ENCODE data around the gene SLC26A9.

Gene SLC26A9

GRCh38 chr1:205943245-205943644 is at the start of gene SLC26A9:
TSS of gene SLC26A9 (minus strand) at chr1:205943456. CDS start at chr1:205935820, 7,636 bp downstream.
- no peak for DNase-seq (ENCODE audit: low spot score)

DNA sequence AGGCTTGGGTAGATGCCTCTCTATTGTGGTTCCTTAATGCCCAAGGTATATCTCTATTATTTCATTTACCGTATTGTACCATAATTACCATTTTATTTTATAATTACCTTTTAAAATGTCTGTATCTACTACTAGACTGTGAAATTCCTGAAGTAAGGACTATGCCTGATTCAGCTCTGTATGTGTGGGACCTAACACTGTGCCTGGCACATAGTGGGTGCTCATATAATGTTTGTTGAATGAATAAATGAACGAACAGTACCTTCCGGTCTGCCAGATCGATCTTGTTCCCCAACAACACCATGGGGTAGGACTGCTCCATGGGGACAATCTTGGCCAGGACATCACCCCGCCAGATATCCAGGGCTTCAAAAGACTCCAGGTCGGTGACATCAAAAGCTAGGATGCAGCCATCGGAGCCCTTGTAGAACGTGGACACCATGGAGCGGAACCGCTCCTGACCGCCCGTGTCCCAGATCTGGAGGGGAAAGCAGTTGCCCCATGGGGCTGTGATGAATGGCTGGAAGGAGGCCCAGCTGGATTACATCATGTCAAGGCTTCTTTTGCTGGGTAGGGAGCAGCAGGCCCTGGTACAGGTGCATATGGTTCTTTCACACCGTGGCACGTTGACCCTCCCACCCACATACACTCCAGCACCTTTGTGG is 49.1 kb upstream of the SLC26A9 start:
- DNase-seq (ENCODE audit: low spot score) = no peak

- no peak for DNase-seq (ENCODE audit: low spot score)
Measured at GRCh38 chr1:205991237-205991636, 48.0 kb upstream of the SLC26A9 start.

GRCh38 chr1:205990226-205990625 is 47.0 kb upstream of the SLC26A9 start:
- DNase-seq (ENCODE audit: low spot score) = no peak

- DNase-seq (ENCODE audit: low spot score) = no peak
Measured at GRCh38 chr1:205989786-205990185, 46.5 kb upstream of the SLC26A9 start.

- no peak for DNase-seq (ENCODE audit: low spot score)
Measured at GRCh38 chr1:205988585-205988995, 45.3 kb upstream of the SLC26A9 start.

DNA sequence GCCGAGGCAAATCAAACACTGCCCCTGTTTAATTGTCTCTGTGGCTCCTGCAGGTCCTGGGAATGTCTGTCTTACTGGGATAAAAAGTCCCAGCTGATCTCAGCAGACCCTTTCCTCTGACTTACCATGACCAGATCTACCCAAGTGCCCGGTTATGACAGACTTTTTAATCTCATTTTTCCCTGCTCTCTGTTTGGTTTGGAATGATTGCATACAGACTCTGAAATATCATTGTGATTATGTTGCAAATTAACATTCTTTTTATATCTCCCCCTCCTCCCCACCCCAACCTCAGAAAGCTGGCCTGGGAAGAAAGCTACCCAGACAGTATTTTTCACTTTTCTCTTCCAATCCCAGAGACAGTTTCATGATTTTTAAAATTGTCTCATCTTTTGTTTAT is 43.6 kb upstream of the SLC26A9 start:
- DNase-seq (ENCODE audit: low spot score) = no peak

DNA sequence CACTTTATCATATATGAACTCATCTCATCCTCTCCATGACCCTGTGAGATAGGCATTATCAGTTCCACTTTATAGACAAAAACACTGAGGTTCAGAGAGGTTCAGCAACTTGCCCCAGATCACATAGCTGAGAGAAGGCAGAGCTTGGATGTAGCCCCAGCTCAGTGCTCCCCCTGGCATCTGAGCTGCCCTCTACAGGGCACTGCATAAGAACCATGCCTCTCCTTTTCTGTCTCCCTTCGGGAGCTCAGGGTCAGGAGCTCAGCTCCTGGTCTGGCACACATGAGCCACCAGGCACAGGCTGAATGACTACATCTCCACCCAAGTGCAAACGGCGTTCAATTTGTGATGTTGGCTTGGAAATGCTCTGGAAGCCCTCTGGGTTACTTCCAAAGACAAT is 43.0 kb upstream of the SLC26A9 start:
- no peak for DNase-seq (ENCODE audit: low spot score)

- DNase-seq (ENCODE audit: low spot score) = no peak
Measured at GRCh38 chr1:205985330-205986005, 42.2 kb upstream of the SLC26A9 start.

DNA sequence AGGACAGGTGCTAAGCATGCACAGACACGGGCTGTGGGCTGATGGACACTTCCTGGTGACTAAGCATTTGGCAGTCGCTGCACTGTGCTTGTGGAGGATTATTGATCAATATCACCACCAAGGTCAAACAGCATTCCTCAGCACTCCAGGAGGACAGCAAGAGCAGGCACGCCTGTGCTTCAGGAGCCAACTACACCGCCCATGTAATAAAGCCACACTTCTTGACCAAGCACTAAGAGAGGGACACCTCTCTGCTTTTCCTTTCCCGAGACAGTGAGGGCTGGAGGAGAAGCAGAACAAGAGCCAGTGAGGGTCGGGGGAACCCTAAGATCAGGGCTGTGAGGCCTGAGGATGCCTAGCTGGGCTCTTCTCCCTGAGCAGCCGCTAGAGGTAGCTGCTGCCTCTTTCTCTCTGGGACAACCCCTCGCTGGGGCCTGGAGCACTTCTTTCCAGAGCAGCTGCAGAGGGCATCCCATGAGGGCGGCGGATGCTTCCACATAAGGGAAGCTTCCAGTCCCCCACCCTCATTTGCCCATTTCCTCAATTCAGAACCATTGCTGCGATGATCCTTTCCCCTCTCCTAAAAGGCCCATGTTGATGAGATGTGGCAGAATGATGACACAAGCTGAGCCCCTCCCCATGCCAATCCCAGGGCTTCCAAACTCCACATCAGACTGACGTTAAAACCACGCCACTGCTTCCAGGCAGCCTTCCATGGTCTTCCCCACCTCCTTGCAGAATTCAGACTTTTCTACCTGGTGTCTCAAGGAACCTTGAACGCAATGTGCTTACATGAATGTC is 40.9 kb upstream of the SLC26A9 start:
- DNase-seq (ENCODE audit: low spot score) = peak; percentile 72

DNA sequence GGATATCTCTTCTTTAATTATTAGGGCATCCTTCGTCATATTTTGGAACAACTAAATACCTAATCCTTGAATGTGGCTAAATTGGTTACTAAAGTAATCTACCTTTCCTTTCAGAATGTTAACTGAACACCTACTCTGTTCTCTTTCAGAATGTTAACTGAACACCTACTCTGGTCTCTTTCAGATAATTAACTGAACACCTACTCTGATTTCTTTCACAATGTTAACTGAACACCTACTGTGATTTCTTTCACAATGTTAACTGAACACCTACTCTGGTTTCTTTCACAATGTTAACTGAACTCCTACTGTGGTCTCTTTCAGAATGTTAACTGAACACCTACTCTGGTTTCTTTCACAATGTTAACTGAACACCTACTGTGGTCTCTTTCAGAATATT is 38.0 kb upstream of the SLC26A9 start:
- DNase-seq (ENCODE audit: low spot score) = no peak

DNA sequence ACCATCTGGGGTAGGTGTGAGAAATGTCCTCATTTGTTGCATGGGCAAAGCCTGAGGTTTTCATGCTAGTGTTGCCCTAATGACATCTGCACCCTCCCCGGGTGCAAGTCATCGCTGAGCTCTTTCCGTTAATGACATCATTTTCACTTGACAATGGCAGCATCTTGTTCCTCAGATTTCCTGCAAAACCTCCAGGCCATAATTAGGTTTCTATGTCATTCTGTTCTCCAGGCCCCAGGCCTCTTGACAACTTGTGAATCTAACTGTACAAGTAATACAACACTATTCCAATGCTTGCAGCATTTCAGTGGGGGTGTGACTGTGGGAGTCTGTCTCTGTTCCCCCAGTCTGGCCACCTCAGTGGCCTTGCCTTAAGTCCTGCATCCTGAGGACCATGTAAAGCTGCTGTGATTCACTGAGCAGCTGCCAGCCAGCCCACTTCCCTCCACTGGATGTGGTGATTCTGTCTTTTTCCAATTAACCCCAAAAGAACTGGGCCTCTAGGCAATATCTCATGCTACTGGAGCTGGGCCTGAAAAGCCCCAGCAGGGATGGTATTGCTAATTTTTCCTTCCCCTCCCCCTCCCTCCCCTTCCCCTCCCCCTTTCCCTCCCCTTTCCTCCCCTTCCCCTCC is 37.1 kb upstream of the SLC26A9 start:
- no peak for DNase-seq (ENCODE audit: low spot score)

- no peak for DNase-seq (ENCODE audit: low spot score)
Measured at GRCh38 chr1:205979301-205979700, 36.0 kb upstream of the SLC26A9 start.

- DNase-seq (ENCODE audit: low spot score) = no peak
Measured at GRCh38 chr1:205978676-205979075, 35.4 kb upstream of the SLC26A9 start.

GRCh38 chr1:205977402-205978014 is 34.3 kb upstream of the SLC26A9 start:
- peak; percentile 84 for DNase-seq (ENCODE audit: low spot score)

GRCh38 chr1:205976708-205977401 is 33.6 kb upstream of the SLC26A9 start:
- no peak for DNase-seq (ENCODE audit: low spot score)

GRCh38 chr1:205976036-205976435 is 32.8 kb upstream of the SLC26A9 start:
- DNase-seq (ENCODE audit: low spot score) = no peak

- no peak for DNase-seq (ENCODE audit: low spot score)
Measured at GRCh38 chr1:205975387-205975998, 32.2 kb upstream of the SLC26A9 start.

DNA sequence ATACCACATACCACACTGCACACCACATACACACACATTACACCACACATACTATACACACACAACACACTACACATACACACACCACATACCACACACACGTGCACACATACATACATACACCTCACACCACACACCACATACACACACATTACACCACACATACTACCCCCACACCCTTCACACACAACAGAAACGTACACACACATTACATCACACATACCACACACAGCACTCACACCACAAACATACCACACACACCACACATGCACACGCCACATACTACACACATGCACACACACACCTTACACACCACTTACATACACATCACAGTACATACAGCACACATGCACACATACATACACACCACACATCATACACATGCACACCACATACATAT is 31.5 kb upstream of the SLC26A9 start:
- DNase-seq (ENCODE audit: low spot score) = no peak

DNA sequence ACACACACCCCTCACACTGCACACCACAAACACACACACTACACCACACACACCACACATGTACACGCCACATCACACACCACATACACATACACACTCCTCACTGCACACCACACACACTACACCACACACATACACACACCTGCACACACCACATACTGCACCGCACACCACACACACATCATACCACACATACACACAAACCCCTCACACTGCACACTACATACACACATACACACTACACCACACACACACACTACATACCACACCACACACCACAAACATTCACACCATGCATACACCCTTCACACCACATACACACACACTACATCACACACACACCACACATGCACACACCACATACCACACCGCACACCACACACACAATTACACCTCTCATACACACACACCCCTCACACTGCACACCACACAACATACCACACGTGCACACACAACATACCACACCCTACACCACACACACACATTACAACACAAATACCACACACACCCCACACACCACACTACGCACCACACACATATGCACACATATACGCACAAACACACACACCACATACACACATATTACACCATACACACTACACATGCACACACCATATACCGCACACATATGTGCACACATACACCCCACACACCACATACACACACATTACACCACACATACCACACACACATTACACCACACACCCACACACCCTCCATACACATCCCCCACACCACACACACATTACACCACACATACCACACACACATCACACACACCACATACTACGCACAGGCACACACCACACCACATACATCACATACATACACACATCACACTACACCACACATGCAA is 30.3 kb upstream of the SLC26A9 start:
- no peak for DNase-seq (ENCODE audit: low spot score)

Data from ecto neural progenitor cell (in vitro differentiated cells).